Sigmoid colon (tissue), 4 donors: Measurements from ENCODE around the gene PRUNE2.

Source experiments
- CTCF ChIP-seq, 4 experiments: fragments of 450-650 bp in 3 of 4; fragments of 200-600 bp in 1 of 4; IDR thresholded peaks; one replicate each; pipeline ENCODE4 v1.5.1; 2016 to 2019; ENCODE audit warnings: antibody characterized with exemption in 4 of 4, mild to moderate bottlenecking in 3 of 4, moderate library complexity in 2 of 4
- EP300 ChIP-seq, 4 donors: sonication (generic); formaldehyde crosslinking; IDR thresholded peaks; one replicate each; pipeline ENCODE4 v1.6.1; 2017; ENCODE audit warnings: antibody characterized with exemption in 4 of 4
- POLR2A ChIP-seq, 2 donors: fragments of 450-650 bp; IDR thresholded peaks; one replicate each; pipeline ENCODE4 v1.6.1; 2016; ENCODE audit warnings: antibody characterized with exemption in 2 of 2, mild to moderate bottlenecking in 2 of 2, moderate library complexity in 2 of 2
- POLR2AphosphoS5 ChIP-seq, 4 donors: sonication (generic); formaldehyde crosslinking; IDR thresholded peaks; one replicate each; pipeline ENCODE4 v1.6.1; 2017; ENCODE audit warnings: antibody characterized with exemption in 4 of 4

- no peak for TF ChIP-seq CTCF (IDR thresholded peaks at IDR 0.05)
- no peak for TF ChIP-seq POLR2A (IDR thresholded peaks at IDR 0.05)
- TF ChIP-seq POLR2AphosphoS5 (IDR thresholded peaks at IDR 0.05): no peak
- no peak for TF ChIP-seq EP300 (IDR thresholded peaks at IDR 0.05)
These were observed 322.7 kb downstream of the PRUNE2 start for GRCh38 chr9:76583256-76583655.
